Epithelial cell of esophagus (primary cell): ENCODE measurements around the gene PTPN23.

ENCODE experiments used
- DNase-seq: peaks from one replicate; pipeline ENCODE4 v3.0.0; 2010; ENCODE audit warnings: low read depth
- H3K4me3 ChIP-seq: 2 replicates; pipeline ENCODE4 v1.5.1; 2011; ENCODE audit warnings: mild to moderate bottlenecking, low read length, control low read depth
- TF ChIP-seq, protein P1 (sequence below): IDR thresholded peaks from 2 replicates; pipeline ENCODE4 v1.5.1; 2011; ENCODE audit warnings: low read depth, mild to moderate bottlenecking, low read length, control low read depth, inconsistent platforms; ENCODE audit not compliant: insufficient read depth; ENCODE audit errors: missing control alignments

The PTPN23 gene, protein sequence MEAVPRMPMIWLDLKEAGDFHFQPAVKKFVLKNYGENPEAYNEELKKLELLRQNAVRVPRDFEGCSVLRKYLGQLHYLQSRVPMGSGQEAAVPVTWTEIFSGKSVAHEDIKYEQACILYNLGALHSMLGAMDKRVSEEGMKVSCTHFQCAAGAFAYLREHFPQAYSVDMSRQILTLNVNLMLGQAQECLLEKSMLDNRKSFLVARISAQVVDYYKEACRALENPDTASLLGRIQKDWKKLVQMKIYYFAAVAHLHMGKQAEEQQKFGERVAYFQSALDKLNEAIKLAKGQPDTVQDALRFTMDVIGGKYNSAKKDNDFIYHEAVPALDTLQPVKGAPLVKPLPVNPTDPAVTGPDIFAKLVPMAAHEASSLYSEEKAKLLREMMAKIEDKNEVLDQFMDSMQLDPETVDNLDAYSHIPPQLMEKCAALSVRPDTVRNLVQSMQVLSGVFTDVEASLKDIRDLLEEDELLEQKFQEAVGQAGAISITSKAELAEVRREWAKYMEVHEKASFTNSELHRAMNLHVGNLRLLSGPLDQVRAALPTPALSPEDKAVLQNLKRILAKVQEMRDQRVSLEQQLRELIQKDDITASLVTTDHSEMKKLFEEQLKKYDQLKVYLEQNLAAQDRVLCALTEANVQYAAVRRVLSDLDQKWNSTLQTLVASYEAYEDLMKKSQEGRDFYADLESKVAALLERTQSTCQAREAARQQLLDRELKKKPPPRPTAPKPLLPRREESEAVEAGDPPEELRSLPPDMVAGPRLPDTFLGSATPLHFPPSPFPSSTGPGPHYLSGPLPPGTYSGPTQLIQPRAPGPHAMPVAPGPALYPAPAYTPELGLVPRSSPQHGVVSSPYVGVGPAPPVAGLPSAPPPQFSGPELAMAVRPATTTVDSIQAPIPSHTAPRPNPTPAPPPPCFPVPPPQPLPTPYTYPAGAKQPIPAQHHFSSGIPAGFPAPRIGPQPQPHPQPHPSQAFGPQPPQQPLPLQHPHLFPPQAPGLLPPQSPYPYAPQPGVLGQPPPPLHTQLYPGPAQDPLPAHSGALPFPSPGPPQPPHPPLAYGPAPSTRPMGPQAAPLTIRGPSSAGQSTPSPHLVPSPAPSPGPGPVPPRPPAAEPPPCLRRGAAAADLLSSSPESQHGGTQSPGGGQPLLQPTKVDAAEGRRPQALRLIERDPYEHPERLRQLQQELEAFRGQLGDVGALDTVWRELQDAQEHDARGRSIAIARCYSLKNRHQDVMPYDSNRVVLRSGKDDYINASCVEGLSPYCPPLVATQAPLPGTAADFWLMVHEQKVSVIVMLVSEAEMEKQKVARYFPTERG (N-terminal part only)

DNA sequence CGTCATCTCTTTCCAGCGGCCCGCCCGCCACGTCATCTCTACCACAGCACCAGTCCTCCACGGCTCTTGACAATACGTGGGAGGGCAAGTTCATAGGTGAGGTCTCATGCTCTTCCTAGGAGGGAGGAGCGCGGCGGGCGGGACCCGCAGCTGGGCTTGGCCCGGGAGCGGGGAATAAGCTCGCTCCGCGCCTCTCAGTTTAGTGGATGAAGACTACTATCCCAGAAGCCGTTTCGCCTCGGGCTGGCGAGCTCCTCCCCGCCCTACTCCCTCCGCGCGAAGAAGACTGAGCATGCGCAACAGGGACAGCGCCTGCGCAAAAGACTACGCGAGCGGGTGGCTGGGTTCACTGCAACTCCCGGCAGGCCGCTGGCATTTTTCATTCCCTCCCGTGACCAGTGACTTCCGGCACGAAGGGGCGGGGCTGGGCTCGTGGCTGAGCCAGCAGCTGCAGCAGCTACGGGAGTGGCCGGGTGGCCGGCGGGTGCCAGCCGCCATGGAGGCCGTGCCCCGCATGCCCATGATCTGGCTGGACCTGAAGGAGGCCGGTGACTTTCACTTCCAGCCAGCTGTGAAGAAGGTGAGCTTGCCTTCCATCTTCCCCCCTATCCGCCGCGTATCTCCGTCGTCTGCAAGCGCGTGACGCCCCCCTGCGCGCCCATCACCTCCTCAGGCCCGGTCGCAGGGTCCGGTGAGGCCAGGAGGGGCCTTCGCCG is at the start of gene PTPN23:
Gene PTPN23, plus strand, starts transcription at position 421 of the 716 bp plus-strand sequence. Its CDS starts 76 bp downstream, at position 497.
- TF ChIP-seq, protein P1, sequence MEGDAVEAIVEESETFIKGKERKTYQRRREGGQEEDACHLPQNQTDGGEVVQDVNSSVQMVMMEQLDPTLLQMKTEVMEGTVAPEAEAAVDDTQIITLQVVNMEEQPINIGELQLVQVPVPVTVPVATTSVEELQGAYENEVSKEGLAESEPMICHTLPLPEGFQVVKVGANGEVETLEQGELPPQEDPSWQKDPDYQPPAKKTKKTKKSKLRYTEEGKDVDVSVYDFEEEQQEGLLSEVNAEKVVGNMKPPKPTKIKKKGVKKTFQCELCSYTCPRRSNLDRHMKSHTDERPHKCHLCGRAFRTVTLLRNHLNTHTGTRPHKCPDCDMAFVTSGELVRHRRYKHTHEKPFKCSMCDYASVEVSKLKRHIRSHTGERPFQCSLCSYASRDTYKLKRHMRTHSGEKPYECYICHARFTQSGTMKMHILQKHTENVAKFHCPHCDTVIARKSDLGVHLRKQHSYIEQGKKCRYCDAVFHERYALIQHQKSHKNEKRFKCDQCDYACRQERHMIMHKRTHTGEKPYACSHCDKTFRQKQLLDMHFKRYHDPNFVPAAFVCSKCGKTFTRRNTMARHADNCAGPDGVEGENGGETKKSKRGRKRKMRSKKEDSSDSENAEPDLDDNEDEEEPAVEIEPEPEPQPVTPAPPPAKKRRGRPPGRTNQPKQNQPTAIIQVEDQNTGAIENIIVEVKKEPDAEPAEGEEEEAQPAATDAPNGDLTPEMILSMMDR, result no peak
- peak; percentile 99 for DNase-seq
- peak within 1 kb of the TSS; percentile 96 for H3K4me3 ChIP-seq

DNA sequence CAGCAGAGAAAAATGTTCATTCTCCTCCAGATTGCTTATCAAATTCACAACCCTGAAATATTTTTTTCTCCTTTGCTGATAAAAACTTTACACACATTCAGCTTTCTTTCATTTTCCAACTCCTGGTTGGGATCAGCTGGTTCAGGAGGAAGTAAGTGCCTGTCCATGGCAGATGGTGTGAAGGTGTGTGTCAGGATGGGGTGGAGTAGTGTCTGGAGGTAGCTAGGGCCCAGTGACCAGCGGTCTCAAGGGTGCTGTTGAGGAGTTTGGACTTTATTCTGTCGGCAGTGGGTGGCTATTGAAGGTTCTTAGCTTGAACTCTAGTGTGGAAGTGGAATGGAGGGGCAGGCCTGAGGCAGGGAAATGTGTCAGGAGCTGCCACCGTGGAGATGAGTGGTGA is 46.9 kb upstream of the PTPN23 start:
- DNase-seq, result no peak
- TF ChIP-seq, protein P1, result no peak
- H3K4me3 ChIP-seq, result no peak overlapping the region

- TF ChIP-seq, protein P1, result no peak
- no peak overlapping the region for H3K4me3 ChIP-seq
- no peak for DNase-seq
Observed at GRCh38 chr3:47337656-47338055, 43.2 kb upstream of the PTPN23 start.

GRCh38 chr3:47339951-47340350 is 40.9 kb upstream of the PTPN23 start:
- DNase-seq, result no peak
- H3K4me3 ChIP-seq, result no peak overlapping the region
- TF ChIP-seq, protein P1, result no peak

- DNase-seq, result no peak
Observed at GRCh38 chr3:47340866-47341265, 40.0 kb upstream of the PTPN23 start.

More at GRCh38 chr3:47340866-47341265, 40.0 kb upstream of the PTPN23 start:
- TF ChIP-seq, protein P1, result no peak
- H3K4me3 ChIP-seq, result no peak overlapping the region
